Activated gamma-delta T cell (primary cell): ENCODE data around the gene UBE2O.

ENCODE experiments used
- DNase-seq: peaks from one replicate; lab custom pipeline; 2025; lab: John Stamatoyannopoulos, UW

UBE2O gene

DNA sequence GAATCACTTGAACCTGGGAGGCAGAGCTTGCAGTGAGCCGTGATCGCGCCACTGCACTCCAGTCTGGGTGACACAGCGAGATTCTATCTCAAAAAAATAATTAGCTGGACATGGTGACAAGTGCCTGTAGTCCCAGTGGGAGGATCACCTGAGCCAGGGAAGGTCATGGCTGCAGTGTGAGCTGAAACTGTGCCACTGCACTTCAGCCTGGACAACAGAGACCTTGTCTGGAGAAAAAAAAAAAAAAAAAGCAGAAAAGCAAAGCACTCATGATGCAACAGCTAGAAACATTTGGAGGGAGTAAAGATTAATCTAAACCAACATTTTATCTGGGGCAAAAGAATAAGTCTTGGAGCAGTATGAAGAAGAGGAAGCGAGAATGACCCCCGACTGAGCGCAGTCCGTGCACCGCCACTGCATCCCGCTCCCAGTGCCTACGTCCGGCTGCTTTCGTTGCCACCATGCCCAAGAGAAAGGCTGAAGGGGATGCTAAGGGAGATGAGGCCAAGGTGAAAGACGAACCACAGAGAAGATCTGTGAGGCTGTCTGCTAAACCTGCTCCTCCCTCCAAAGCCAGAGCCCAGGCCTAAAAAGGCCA lies 107.5 kb downstream of the UBE2O start:
- no peak for DNase-seq

DNA sequence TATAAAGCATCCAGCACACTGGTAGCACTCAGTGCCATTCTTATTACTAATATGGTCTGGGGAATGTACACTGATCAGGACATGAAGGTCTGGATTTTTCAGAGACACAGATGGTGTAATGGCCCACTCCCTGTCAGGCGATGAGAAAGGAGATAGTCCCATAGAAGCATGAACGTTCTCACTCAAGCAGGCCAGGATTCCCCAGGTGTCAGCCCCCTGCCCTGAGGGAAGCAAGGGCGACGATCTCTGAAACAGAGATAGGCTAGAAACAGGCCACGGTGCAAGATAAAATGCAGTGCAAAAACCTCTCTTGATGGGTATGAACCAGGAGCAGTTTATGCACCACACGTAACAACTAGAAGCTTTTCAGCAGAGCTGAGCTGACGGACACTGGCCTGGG lies 109.8 kb downstream of the UBE2O start:
- DNase-seq, result no peak

DNA sequence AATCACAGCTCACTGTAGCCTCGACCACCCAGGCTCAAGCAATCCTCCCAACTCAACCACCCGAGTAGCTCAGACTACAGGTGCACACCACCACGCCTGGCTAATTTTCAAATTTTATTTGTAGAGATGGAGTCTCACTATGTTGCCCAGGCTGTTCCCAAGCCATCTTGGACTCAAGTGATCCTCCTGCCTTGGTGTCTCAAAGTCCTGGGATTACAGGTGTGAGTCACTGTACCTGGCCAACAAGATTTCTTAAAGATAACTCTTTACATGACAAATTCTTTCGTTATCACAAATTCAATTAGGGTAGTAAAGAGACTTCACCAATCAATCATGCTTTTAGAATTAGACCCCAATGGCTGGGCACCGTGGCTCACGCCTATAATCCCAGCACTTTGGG lies 111.7 kb downstream of the UBE2O start:
- no peak for DNase-seq
